NCI-H2029 treated with DMSO at 0.1 percent for 48 hours (cell line): ENCODE measurements around the gene PIP5K1A.
A peak's percentile ranks its signal among the peaks of the same experiment; 100 is the strongest.
"Not testable (repeated sequence)": the region's sequence is repeated elsewhere in the genome, so short reads cannot be mapped to it uniquely, and the experiment has no call there.

ENCODE experiments used
- DNase-seq: peaks from one replicate; lab custom pipeline; 2025; lab: John Stamatoyannopoulos, UW

Gene PIP5K1A

DNA sequence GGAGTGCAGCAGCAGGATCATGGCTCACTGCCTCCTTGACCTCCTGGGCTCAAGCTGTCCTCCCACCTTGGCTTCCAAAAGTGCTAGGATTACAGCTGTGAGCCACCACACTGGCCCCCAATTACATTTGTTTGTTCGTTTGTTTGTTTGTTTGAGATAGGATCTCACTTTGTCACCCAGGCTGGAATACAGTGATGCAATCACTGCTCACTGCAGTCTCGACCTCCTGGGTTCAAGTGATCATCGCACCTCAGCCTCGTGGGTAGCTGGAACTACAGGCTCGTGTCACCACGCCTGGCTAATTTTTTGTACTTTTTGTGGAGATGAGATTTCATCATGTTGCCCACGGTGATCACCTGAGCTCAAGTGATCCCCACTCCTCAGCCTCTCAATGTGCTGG is 6.3 kb upstream of the PIP5K1A start:
- no peak for DNase-seq

DNA sequence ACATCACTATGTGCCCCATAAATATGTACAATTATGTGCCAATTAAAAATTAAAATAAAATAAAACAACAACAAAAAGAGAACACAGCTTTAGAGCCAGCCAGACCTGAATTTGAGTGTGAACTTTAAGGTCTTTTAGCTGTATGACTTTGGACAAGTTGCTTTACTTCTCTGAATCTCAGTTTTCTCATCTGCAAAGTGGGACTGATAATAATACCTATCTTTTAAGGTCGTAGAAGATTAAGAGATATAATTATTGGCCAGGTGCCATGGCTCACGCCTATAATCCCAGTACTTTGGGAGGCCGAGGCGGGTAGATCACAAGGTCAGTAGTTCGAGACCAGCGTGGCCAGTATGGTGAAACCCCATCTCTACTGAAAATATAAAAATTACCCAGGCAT is 5.0 kb upstream of the PIP5K1A start:
- no peak for DNase-seq

- DNase-seq: no peak
These were observed 4.5 kb upstream of the PIP5K1A start for GRCh38 chr1:151193856-151194255.

DNA sequence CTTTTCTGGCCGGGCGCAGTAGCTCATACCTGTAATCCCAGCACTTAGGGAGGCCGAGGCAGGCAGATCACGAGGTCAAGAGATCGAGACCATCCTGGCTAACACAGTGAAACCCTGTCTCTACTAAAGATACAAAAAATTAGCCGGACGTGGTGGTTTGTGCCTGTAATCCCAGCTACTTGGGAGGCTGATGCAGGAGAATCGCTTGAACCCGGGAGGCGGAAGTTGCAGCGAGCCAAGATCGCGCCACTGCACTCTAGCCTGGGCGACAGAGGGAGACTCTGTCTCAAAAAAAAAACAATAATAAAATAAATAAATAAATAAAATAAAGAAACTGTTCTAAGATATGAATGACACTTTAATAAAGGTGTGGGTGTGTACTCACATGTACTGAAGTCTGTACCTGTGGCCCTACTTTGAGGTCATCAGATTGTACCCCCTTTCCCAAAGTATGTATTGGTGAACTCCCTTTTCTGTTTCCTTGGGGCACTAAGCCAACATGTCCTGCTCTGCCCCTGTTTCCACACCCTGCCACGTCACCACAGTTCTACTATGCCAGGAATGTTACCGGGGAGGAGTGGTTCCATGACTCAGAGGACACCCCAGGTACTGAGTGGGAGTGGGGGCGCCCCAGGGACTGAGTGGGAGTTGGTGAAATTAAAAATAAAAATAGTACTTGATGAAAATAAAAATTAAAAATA is 3.3 kb upstream of the PIP5K1A start:
- DNase-seq: not testable (repeated sequence)

DNA sequence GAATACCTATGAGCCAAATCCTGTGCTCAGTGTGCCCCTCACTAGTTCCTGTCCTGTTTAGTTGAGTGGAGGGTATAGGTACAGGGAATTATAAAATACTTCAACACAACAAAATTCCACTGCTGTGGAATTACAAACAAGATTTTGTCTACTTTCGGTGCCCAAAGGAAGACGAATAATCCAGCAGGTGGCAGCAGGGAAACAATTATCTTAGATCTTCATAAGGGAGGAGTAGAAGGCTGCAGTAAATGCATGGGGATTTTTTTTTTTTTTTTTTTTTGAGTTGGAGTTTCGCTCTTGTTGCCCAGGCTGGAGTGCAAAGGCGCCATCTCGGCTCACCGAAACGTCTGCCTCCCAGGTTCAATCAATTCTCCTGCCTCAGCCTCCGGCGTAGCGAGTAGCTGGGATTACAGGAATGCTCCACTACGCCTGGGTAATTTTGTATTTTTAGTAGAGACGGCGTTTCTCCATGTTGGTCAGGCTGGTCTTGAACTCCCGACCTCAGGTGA is 2.0 kb upstream of the PIP5K1A start:
- peak; percentile 73 for DNase-seq

GRCh38 chr1:151197863-151198253 is 494 bp upstream of the PIP5K1A start:
- DNase-seq: peak; percentile 52

DNA sequence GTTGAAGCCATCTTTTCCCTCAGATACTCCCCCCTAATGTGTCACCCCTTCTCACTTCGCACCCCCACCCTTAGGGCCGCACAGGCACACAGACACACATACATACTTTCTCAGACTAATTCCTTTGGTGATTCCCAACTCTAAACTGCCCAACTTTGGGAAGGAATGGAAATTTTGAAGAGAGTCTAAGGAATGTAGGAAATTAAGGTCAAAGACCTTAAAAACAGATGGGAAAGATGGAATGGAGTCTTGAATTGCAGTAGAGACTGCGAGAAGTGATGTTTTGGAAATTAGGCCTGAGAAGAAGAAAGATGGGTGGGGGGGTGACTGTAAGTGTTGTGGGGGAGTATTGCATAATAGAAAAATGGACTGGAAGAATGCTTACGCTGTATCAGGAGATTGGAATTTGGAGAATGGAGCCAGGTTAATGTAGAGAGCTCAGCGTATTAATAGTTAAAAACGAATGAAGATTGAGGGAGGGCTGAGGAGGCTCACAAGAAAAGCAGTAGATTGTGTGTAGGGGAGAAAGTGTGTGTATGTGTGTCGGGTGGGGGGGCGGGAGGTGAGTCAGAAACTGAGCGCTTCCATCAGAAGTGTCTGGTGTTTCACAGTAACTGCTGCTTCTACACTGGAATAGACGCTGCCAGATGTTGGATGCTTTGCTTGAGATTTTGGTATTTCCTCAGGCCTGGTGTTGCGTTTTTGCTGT is 1.7 kb downstream of the PIP5K1A start:
- DNase-seq: no peak

- DNase-seq: not testable (repeated sequence)
These were observed 7.1 kb downstream of the PIP5K1A start for GRCh38 chr1:151205381-151205965.

GRCh38 chr1:151210830-151211229 is 12.5 kb downstream of the PIP5K1A start:
- no peak for DNase-seq

DNA sequence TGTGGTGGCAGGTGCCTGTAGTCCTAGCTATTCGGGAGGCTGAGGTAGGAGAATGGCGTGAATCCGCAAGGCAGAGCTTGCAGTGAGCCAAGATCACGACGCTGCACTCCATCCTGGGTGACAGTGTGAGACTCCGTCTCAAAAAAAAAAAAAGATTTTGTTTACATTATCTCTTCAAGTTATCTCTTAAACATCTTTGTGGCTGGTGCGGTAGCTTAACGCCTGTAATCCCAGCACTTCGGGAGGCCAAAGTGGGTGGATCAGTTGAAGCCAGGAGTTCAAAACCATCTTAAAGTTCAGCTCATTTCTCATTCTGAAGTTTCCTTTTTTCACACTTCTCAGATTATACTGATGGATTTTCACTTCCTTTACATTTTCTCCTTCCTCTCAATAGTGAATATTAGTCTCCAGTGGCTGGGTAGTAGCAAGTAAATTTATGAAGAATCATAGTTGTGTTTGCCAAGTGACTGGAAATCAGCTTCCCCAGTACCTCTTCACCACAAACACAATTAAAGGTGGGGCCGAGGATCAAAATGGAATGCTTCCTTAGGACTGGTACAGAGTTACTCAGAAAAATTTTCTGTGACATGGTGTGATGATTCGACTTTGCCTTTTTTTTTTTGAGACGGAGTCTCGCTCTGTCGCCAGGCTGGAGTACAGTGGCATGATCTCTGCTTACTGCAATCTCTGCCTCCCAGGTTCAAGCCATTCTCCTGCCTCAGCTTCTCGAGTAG is 13.8 kb downstream of the PIP5K1A start:
- DNase-seq: no peak

DNA sequence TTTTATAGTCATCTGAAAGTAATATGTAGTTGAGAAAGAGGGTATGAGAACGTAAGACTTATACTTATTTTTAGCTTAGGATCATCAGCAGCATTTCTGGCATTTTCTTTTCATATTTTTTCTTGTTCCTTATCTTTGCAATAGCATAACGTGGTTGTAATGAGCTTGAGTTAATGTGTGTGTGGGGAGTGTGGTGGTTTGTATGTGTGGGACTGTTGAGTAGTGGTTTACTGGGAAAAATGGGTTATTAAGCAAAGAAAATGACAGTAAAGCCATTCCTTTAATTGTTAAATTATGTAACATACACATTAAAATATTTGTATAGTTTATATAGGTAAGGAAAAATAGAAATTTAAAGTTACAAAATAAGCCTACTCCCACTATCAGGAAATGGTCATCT is 15.2 kb downstream of the PIP5K1A start:
- no peak for DNase-seq

- DNase-seq: no peak
These were observed 23.3 kb downstream of the PIP5K1A start for GRCh38 chr1:151221616-151222015.

GRCh38 chr1:151222130-151222529 is 23.8 kb downstream of the PIP5K1A start:
- DNase-seq: no peak

DNA sequence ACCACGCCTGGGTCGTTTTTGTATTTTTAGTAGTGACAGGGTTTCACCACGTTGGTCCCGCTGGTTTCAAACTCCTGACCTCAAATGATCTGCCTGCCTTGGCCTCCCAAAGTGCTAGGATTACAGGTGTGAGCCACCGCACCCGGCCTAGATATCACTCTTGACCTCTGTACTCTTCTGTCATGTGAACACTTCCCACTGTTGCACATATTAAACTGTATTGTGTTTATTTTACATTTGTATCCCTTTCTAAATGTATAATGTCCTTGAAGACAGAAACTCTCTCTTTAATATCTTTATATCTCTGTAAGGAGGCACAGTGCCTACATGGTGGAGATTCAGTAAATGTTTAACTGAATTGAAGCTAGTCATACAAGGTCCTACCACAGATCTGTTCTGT is 36.9 kb downstream of the PIP5K1A start:
- no peak for DNase-seq

DNA sequence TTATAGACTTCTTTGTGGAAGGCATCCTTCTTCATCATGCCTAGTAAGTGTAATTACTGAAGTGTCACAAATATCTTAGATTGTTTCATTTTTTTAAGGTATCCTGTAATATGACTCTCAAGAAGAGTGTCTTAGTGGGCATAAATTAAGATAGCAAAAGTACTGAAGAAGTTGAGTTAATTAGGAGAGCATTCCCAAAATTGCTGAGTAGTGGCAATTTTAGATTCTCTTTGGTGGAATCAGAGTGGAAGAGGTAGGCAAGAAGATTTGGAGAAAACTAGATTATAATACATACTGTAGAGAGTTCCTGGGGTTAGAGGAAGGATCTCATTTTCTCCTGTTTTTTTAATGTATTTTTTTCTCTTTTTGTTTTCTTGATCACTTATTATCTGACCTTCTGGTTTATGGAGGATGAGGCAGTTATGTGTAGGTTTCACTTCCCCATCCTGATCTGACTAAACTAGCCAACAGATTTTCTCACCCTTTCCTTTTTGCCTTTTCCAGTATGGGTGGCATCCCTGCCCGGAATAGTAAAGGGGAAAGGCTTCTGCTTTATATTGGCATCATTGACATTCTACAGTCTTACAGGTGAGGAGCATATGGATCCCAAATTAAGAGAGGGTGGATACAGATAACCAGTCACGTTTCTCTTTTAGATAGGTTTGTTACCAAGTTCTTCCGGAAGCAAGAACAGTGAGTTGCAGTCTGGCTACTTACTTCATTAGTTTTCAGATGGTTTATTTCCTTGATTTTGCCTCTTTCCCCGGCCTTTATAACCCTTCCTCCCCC is 39.5 kb downstream of the PIP5K1A start:
- no peak for DNase-seq

DNA sequence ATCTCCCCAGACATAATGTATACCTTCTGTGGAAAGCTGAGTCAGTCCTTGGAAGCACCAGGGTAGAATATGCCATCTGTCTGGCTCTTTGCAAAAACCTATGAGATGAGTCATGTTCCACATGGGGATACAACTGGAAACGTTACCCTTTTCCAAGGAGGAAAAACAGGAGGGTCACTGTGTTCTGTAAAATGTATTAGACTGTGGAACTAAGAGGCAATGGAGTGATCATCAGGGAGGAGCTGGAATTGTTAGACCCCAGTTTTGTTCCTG is 40.1 kb downstream of the PIP5K1A start:
- DNase-seq: no peak

DNA sequence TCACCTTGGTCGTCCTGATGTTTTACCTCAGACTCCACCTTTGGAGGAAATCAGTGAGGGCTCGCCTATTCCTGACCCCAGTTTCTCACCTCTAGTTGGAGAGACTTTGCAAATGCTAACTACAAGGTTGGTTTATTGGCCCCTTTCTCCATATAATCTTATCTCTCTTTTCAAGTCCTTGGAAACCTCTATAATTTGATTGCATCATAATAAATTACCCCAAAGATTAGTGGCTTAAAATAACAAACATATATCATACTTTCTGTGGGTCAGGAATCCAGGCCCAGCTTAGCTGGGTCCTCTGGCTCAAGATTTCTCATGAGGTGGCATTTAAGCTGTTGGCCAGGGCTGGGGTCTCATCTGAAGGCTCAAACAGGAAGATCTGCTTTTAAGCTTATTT is 44.1 kb downstream of the PIP5K1A start:
- no peak for DNase-seq

DNA sequence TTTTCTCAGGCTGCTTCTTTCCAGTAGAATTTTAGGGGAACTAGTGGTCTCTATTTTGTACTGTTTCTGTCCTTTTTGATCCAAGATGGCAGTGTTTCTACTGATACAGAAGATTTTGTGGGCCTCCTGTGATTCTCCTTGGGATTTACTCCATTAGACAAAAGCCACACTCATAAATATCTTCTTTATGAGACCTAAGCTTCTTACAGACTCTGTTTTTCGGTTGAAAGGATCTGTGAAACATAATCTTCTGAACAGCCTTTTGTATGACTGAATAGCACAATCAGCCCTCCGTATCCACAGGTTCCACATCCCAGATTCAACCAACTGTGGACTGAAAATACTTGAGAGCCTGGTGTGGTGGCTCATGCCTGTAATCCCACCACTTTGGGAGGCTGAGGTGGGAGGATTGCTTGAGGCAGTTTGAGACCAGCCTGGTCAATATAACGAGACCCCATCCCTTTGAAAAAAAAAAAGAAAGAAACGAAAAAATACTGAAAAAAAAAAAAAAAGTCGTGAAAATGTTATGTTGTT is 45.4 kb downstream of the PIP5K1A start:
- no peak for DNase-seq

GRCh38 chr1:151246786-151247185 is 48.4 kb downstream of the PIP5K1A start:
- DNase-seq: no peak

DNA sequence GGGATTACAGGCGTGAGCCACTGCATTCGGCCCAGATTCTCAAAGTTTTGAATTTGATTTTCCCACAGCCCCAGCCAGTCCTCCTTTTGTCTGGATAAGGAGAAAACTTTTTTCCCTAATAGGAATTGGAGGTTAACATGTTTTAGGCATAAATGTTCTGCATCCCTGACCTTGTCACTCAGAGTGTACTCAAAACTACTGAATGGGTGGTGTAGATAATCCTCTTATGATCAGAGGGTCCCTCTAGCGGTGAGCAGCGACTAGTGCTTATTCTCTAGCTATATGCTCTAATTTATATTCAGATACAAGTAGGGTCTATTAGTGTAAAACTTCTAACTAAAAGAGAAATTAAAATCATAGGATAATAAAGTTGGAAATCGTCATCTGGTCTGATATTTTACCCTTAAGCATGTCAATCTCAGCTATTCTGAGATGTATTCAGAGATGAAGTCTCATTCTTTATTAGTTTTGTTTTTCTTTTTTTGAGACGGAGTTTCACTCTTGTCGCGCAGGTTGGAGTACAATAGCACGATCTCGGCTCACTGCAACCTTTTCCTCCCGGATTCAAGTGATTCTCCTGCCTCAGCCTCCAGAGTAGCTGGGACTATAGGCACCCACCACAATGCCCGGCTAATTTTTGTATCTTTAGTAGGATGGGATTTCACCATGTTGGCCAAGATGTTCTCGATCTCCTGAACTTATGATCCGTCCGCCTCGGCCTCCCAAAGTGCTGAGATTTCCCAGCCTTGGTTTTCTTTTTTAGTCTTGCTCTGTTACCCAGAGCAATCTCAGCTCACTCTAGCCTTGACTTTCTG is 53.5 kb downstream of the PIP5K1A start:
- peak; percentile 83 for DNase-seq
